ENCODE data around the gene TUBB6.

Gene TUBB6

GRCh38 chr18:12342661-12343060 is 34.6 kb downstream of the TUBB6 start:
- no peak for DNase-seq

DNA sequence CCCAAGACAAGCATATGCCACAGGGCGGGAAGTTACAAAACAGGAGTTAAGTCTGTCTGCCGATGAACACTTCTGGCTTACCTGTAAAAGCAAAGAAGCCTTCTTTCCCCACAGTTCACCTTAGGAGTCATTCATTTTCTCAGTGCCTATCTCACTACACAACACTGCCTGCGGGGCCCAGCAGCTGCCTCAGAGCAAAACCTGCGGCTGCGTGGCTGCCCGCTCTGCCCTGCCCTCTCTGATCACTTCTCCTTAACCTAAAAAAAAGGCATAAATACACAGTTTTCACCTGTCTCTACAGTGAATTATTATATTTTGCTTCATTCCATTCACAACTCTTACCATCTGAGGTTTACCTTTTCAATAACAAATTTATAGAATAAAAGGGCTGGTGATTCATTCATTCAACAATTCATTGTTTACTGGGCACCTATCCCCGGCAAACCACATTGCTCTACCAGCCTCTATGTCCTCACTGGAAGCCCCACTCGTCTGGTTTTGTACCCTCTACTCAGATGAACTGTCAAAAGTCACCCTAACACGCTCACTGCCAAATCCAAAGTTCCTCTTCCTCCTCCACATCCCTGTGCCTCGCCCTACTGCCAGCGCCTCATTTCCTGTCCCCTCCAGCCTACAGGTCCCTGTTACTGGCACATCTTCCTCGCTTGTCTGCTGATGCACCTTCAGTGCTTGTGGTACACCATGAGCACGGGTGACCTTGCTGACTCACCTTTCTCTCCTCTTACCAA is 37.6 kb downstream of the TUBB6 start:
- DNase-seq = no peak

DNA sequence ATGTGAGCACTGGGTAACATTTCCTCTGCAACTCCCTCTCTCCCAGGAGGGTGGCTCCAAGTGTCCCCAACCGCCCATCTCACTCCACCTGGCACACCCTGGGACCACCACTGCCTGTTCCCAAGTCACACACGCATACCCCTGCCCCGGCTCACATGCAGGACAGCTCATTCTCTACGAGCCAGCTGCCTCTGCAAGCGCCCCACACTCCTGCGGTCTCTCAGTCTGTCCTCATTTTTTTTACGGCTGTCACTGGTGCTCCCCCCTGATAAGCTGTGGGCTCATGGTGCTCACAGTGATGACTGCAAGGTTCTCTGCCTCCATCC is 38.2 kb downstream of the TUBB6 start:
- DNase-seq = no peak

- DNase-seq = no peak
Measured at GRCh38 chr18:12347895-12348294, 39.9 kb downstream of the TUBB6 start.

DNA sequence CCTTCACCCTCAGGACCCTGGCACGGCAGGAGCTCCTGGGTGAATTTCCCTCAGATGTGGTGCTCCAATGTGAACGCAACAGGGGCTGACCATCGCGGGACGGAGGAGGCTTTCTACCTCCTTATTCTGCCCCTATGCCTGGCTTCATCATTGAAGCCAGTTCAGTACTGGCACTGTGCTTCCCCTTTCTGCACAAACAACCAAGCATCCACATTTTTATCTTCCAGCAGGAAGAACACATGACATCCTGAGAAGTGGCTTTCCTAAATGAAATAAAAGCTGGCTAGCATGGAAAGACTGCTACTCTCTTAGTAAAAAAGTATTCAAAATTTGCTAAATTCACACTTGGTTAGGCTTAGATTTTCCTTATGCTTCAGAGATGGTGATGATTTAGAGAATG is 44.1 kb downstream of the TUBB6 start:
- DNase-seq = no peak

DNA sequence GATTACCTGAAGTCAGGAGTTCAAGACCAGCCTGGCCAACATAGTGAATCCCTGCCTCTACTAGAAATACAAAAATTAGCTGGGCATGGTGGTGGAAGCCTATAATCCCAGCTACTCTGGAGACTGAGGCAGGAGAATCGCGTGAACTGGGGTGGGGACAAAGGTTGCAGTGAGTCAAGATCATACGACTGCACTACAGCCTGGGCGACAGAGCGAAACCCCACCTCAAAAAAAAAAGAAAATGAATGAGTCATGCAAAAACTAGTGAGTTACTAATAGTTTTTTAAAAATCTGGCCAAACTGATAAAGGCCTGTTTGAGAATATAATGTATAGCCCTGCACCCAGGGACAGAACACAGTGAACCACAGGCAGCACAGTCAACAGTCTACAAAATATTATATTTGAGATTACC is 51.5 kb downstream of the TUBB6 start:
- no peak for DNase-seq

DNA sequence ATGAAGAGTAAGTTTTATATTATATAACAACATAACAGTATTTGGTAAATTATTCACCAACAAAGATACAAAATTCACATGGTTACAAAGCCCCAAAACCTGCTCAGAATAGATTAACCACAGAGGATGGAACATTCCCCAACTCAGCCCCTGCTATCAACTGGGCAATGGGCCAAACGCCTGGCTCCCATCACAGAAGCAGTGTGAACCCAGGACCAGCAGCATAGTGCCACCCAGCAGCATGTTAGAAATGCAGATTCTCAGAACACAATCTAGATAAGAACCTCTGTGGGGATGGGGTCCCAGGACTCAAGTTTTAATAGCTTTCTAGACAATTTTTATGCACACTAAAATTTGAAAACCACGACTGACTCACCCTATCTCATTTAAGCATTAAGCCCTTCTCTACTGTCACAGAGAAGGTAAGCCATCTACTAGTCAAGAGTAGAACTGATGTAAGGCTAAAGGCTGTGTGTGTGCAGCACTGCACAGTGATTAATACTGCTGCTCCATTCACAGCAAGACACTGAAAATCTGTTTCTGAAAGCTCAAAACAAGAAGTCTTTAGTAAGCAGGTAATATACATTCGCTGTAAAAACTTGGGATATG is 53.8 kb downstream of the TUBB6 start:
- DNase-seq = no peak

GRCh38 chr18:12362473-12363174 is 54.6 kb downstream of the TUBB6 start:
- DNase-seq = no peak

DNA sequence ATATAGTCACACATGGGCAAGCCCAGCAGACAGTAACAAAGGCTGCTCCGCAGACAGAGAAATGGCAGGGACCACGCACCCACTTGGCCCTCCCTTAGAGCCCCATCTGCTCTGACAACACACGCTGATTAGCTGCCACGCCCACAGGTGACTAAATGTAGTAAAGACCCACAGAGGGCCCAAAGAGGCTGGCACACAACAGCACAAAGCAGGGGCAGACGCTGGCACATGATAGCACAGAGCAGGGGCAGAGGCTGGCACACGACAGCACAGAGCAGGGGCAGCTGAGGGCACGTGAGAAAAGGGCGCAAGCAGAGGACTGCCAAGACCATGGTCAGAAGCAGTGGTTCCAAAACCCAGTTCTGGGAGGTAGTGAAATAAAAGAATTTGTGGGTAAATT is 58.3 kb downstream of the TUBB6 start:
- DNase-seq = no peak

- no peak for DNase-seq
Measured at GRCh38 chr18:12366784-12367183, 58.7 kb downstream of the TUBB6 start.

DNA sequence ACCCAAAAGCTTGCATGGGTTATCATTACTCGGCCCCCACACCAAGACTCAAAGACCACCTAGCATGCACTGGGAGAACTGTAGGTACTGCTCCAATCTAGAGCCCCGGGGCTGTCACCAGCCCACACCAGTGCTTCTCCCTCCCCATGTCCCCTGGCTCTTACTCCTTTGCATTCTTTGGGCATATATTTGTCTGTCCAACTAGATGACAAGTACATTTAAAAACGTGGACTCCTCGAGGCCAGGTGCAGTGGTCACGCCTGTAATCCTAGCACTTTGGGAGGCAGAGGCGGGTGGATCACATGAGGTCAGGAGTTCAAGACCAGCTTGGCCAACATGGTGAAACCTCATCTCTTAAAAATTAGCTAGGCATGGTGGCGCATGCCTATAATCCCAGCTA is 61.2 kb downstream of the TUBB6 start:
- no peak for DNase-seq

DNA sequence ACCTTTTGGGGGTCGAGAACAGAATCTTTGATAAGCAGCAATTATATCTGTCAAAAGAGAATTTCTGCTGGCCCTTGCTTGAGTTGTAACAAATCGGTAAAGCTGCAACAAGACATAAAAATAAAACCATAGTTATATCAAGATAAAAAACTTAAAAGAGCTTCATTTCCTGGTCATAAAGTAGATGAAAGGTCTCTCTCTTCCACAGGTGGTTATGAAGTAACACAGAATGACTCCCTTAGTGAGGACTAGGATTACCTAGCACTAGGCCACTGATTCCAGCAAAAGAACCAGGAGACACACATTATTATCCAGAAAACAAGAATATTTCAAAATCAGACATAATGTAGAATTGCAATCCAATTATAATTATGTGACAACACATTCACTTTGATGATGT is 63.5 kb downstream of the TUBB6 start:
- no peak for DNase-seq

- DNase-seq = no peak
Measured at GRCh38 chr18:12372406-12372805, 64.4 kb downstream of the TUBB6 start.

GRCh38 chr18:12373116-12373770 is 65.2 kb downstream of the TUBB6 start:
- DNase-seq = no peak

GRCh38 chr18:12373771-12374116 is 65.7 kb downstream of the TUBB6 start:
- DNase-seq = no peak

- DNase-seq = no peak
Measured at GRCh38 chr18:12374401-12374800, 66.4 kb downstream of the TUBB6 start.
